ENCODE measurements around the gene TEAD2. TPM values are rescaled to one million over a fixed set of nuclear protein-coding genes. Genes with fewer than 3 reads are reported as not detected.

The TEAD2 gene
- total and polyA plus RNA-seq, 9 of the 15 experiments (the other 6 are each of a cell fraction or from before 2014, with no cell fraction given) = 1.6 to 27.0 (median 13.9) TPM

DNA sequence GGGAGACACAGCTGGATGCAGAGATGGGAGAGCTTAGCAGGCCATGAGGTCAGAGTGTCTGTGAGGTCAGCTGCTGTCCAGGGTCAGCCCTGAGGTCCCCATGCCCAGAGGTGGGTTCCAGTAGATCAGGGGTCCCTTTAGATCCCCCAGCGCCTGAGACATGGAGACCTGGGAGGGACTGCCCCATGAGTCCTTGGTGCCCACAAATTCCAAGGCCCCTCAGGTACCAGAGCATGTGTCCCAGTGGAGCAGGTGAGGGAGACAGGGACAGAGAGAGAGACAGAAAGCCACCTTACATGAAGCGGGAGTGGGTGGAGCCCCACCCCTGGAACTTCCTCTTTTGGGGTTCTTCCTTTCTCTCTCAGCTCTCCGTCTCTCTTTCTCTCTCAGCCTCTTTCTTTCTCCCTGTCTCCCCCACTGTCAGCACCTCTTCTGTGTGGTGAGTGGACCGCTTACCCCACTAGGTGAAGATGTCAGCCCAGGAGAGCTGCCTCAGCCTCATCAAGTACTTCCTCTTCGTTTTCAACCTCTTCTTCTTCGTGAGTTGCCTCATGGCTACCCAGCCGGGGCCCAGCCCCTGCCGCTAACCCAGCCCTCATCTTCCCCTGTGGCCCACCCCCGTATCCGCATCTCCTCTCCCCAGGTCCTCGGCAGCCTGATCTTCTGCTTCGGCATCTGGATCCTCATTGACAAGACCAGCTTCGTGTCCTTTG is 27.0 kb downstream of the TEAD2 start, which contains the start of gene CD37 (continued):
- peak in 1 of 2 experiments; percentile 8; a peak in 1 of 4 replicates for TF ChIP-seq KDM1A (IDR thresholded peaks at IDR 0.05)
- TF ChIP-seq, protein P1, sequence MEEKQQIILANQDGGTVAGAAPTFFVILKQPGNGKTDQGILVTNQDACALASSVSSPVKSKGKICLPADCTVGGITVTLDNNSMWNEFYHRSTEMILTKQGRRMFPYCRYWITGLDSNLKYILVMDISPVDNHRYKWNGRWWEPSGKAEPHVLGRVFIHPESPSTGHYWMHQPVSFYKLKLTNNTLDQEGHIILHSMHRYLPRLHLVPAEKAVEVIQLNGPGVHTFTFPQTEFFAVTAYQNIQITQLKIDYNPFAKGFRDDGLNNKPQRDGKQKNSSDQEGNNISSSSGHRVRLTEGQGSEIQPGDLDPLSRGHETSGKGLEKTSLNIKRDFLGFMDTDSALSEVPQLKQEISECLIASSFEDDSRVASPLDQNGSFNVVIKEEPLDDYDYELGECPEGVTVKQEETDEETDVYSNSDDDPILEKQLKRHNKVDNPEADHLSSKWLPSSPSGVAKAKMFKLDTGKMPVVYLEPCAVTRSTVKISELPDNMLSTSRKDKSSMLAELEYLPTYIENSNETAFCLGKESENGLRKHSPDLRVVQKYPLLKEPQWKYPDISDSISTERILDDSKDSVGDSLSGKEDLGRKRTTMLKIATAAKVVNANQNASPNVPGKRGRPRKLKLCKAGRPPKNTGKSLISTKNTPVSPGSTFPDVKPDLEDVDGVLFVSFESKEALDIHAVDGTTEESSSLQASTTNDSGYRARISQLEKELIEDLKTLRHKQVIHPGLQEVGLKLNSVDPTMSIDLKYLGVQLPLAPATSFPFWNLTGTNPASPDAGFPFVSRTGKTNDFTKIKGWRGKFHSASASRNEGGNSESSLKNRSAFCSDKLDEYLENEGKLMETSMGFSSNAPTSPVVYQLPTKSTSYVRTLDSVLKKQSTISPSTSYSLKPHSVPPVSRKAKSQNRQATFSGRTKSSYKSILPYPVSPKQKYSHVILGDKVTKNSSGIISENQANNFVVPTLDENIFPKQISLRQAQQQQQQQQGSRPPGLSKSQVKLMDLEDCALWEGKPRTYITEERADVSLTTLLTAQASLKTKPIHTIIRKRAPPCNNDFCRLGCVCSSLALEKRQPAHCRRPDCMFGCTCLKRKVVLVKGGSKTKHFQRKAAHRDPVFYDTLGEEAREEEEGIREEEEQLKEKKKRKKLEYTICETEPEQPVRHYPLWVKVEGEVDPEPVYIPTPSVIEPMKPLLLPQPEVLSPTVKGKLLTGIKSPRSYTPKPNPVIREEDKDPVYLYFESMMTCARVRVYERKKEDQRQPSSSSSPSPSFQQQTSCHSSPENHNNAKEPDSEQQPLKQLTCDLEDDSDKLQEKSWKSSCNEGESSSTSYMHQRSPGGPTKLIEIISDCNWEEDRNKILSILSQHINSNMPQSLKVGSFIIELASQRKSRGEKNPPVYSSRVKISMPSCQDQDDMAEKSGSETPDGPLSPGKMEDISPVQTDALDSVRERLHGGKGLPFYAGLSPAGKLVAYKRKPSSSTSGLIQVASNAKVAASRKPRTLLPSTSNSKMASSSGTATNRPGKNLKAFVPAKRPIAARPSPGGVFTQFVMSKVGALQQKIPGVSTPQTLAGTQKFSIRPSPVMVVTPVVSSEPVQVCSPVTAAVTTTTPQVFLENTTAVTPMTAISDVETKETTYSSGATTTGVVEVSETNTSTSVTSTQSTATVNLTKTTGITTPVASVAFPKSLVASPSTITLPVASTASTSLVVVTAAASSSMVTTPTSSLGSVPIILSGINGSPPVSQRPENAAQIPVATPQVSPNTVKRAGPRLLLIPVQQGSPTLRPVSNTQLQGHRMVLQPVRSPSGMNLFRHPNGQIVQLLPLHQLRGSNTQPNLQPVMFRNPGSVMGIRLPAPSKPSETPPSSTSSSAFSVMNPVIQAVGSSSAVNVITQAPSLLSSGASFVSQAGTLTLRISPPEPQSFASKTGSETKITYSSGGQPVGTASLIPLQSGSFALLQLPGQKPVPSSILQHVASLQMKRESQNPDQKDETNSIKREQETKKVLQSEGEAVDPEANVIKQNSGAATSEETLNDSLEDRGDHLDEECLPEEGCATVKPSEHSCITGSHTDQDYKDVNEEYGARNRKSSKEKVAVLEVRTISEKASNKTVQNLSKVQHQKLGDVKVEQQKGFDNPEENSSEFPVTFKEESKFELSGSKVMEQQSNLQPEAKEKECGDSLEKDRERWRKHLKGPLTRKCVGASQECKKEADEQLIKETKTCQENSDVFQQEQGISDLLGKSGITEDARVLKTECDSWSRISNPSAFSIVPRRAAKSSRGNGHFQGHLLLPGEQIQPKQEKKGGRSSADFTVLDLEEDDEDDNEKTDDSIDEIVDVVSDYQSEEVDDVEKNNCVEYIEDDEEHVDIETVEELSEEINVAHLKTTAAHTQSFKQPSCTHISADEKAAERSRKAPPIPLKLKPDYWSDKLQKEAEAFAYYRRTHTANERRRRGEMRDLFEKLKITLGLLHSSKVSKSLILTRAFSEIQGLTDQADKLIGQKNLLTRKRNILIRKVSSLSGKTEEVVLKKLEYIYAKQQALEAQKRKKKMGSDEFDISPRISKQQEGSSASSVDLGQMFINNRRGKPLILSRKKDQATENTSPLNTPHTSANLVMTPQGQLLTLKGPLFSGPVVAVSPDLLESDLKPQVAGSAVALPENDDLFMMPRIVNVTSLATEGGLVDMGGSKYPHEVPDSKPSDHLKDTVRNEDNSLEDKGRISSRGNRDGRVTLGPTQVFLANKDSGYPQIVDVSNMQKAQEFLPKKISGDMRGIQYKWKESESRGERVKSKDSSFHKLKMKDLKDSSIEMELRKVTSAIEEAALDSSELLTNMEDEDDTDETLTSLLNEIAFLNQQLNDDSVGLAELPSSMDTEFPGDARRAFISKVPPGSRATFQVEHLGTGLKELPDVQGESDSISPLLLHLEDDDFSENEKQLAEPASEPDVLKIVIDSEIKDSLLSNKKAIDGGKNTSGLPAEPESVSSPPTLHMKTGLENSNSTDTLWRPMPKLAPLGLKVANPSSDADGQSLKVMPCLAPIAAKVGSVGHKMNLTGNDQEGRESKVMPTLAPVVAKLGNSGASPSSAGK (IDR thresholded peaks at IDR 0.05) = peak; percentile 73
- TF ChIP-seq HMGXB4 (CRISPR knock-in tag; IDR thresholded peaks at IDR 0.05) = no peak
- no peak for TF ChIP-seq MLLT1 (IDR thresholded peaks at IDR 0.05)
- TF ChIP-seq, protein P2, sequence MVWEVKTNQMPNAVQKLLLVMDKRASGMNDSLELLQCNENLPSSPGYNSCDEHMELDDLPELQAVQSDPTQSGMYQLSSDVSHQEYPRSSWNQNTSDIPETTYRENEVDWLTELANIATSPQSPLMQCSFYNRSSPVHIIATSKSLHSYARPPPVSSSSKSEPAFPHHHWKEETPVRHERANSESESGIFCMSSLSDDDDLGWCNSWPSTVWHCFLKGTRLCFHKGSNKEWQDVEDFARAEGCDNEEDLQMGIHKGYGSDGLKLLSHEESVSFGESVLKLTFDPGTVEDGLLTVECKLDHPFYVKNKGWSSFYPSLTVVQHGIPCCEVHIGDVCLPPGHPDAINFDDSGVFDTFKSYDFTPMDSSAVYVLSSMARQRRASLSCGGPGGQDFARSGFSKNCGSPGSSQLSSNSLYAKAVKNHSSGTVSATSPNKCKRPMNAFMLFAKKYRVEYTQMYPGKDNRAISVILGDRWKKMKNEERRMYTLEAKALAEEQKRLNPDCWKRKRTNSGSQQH (CRISPR knock-in tag; IDR thresholded peaks at IDR 0.05) = no peak
- TF ChIP-seq ZNF76 (CRISPR knock-in tag; IDR thresholded peaks at IDR 0.05; ENCODE audit: borderline replicate concordance) = no peak
- 0 out of 2 replicates have a peak, but pooled peaks have one; percentile 52 for TF ChIP-seq KLF1 (tag; IDR thresholded peaks at IDR 0.05)
- TF ChIP-seq NR4A1 (CRISPR knock-in tag; IDR thresholded peaks at IDR 0.05) = no peak
- no peak for TF ChIP-seq NR4A1 (tag; IDR thresholded peaks at IDR 0.05)
- peak; percentile 64; the same call in 1 of the 2 replicates for TF ChIP-seq ZBTB7A (IDR thresholded peaks at IDR 0.05; ENCODE audit: borderline replicate concordance, control insufficient read depth, low read depth, low read length)
- no peak for TF ChIP-seq SRSF9 (IDR thresholded peaks at IDR 0.05; ENCODE audit: borderline replicate concordance, low read depth, low read length)

Measured in K562 (cell line).